HepG2 (cell line): ENCODE data around the gene SMAP1. TPM values are rescaled to one million over a fixed set of nuclear protein-coding genes. Genes with fewer than 3 reads are reported as not detected.

ENCODE experiments used
- ATAC-seq: fragments of 200-7000 bp; cut with Tn5 transposase; 3 replicates; pipeline ENCODE4 v1.9.1; 2020; ENCODE audit warnings: mild to moderate bottlenecking, moderate library complexity
- BruUV-seq: library from RNA; stranded (reverse); fragments of 400-500 nt; replicated peaks from 2 replicates; lab custom pipeline; 2021; lab: Mats Ljungman, UMichigan
- CTCF ChIA-PET: fragments of 300-600 bp; formaldehyde crosslinking; extraction: SDS; loops from one replicate; lab custom pipeline; 2021; ENCODE audit warnings: low total read pairs, inconsistent platforms, low intra/inter-chr PET ratio; lab: Yijun Ruan, JAX
- POLR2A ChIA-PET: fragments of 350-600 bp; sonication (Branson Sonifier 250); formaldehyde crosslinking; loops from one replicate; lab custom pipeline; 2020; ENCODE audit warnings: antibody characterized with exemption, inconsistent platforms; lab: Yijun Ruan, JAX
- DNase-seq: peaks from one replicate; pipeline ENCODE4 v3.0.0-alpha.2; 2015; ENCODE audit warnings: low spot score
- FAIRE-seq: peaks from 3 replicates; lab custom pipeline; 2011; peaks lifted over from hg19 to GRCh38; lab: Jason Lieb, UNC
- H2AFZ ChIP-seq: one replicate; pipeline ENCODE4 v1.6.1; 2011; ENCODE audit warnings: low read length, inconsistent platforms
- H3K27ac ChIP-seq: fragments of 300-600 bp; 3 replicates; pipeline ENCODE4 v1.8.0; 2011; ENCODE audit warnings: mixed run types, mild to moderate bottlenecking, mixed read lengths, low read length, inconsistent platforms; ENCODE audit not compliant: insufficient read depth; ENCODE audit errors: extremely low read length
- H3K27me3 ChIP-seq, 2 experiments: fragments of 200-600 bp in 1 of 2; 2 replicates in 1 of 2; 3 replicates in 1 of 2; pipeline versions ENCODE4 v1.6.0 to v1.8.0; 2011; ENCODE audit warnings: low read length in 2 of 2, mild to moderate bottlenecking in 2 of 2, moderate library complexity in 2 of 2, inconsistent platforms in 1 of 2; ENCODE audit not compliant: insufficient read depth in 2 of 2, control insufficient read depth in 1 of 2
- H3K36me3 ChIP-seq, 2 experiments: fragments of 200-600 bp in 1 of 2; replicated peaks in 1 of 2; 2 replicates in 1 of 2; 3 replicates in 1 of 2; pipeline versions ENCODE4 v1.5.1 to v1.8.0; 2011; ENCODE audit warnings: low read length in 2 of 2, inconsistent platforms in 1 of 2; ENCODE audit not compliant: insufficient read depth in 2 of 2, control insufficient read depth in 1 of 2
- H3K4me1 ChIP-seq: 2 replicates; pipeline ENCODE4 v1.5.1; 2012; ENCODE audit warnings: low read length, inconsistent platforms; ENCODE audit not compliant: insufficient read depth
- H3K4me2 ChIP-seq: 2 replicates; pipeline ENCODE4 v1.6.0; 2011; ENCODE audit warnings: low read depth, low read length, inconsistent platforms
- H3K4me3 ChIP-seq, 3 experiments: fragments of 200-600 bp in 1 of 3; sonication (generic), shearing (Covaris generic) in 1 of 3; replicated peaks in 1 of 3; 2 replicates each; pipeline ENCODE4 v1.5.1; 2011 to 2016; ENCODE audit warnings: low read length in 3 of 3, inconsistent platforms in 2 of 3, low read depth in 2 of 3, mild to moderate bottlenecking in 2 of 3, control low read depth in 1 of 3, mixed read lengths in 1 of 3; ENCODE audit not compliant: insufficient read depth in 1 of 3
- H3K79me2 ChIP-seq: one replicate; pipeline ENCODE4 v1.6.1; 2011; ENCODE audit warnings: low read length, inconsistent platforms; ENCODE audit not compliant: insufficient read depth
- H3K9ac ChIP-seq: 2 replicates; pipeline ENCODE4 v1.6.0; 2011; ENCODE audit warnings: mild to moderate bottlenecking, low read depth, low read length, inconsistent platforms; ENCODE audit not compliant: insufficient read depth
- H3K9me3 ChIP-seq: 2 replicates; pipeline ENCODE4 v1.5.1; 2012; ENCODE audit warnings: mild to moderate bottlenecking, low read length
- H4K20me1 ChIP-seq: 2 replicates; pipeline ENCODE4 v1.6.0; 2011; ENCODE audit warnings: inconsistent platforms, mild to moderate bottlenecking, low read length, moderate library complexity; ENCODE audit not compliant: insufficient read depth
- MATR3 ChIP-seq: sonication (generic); formaldehyde crosslinking; IDR thresholded peaks from 2 replicates; pipeline ENCODE4 v1.4.0; 2020; ENCODE audit warnings: missing genetic modification reagents
- TBX3 ChIP-seq: fragments of 450-650 bp; IDR thresholded peaks from 2 replicates; pipeline ENCODE4 v1.6.1; 2017; ENCODE audit warnings: antibody characterized with exemption, mild to moderate bottlenecking, inconsistent platforms, borderline replicate concordance
- ZNF101 ChIP-seq: sonication (generic); formaldehyde crosslinking; IDR thresholded peaks from 2 replicates; pipeline ENCODE4 v1.4.0; 2020; ENCODE audit warnings: mild to moderate bottlenecking, low read depth, missing genetic modification reagents, borderline replicate concordance
- ZNF441 ChIP-seq: sonication (generic); formaldehyde crosslinking; IDR thresholded peaks from 2 replicates; pipeline ENCODE4 v1.7.0; 2021; ENCODE audit warnings: missing genetic modification reagents, borderline replicate concordance
- ZNF574 ChIP-seq: sonication (generic); formaldehyde crosslinking; IDR thresholded peaks from 2 replicates; pipeline ENCODE4 v1.4.0; 2020; ENCODE audit warnings: missing genetic modification reagents
- ZNF639 ChIP-seq: conservative IDR thresholded peaks from 2 replicates; pipeline ENCODE4 v1.6.1; 2018; ENCODE audit warnings: missing genetic modification reagents
- ZNF713 ChIP-seq: sonication (generic); formaldehyde crosslinking; IDR thresholded peaks from 2 replicates; pipeline ENCODE4 v1.4.0; 2020; ENCODE audit warnings: mild to moderate bottlenecking, missing genetic modification reagents
- in situ Hi-C: cut with HindIII; loops from 2 replicates; pipeline ENCODE4 v1.10.0; 2017; ENCODE audit warnings: low pct_unique_long_range_greater_than_20kb; ENCODE audit not compliant: extremely low pct_ligation_motif_present
- intact Hi-C: fragments of 100-400 bp; cut with micrococcal nuclease; formaldehyde crosslinking; loops from one replicate; pipeline ENCODE4 v1.10.0; 2022; ENCODE audit not compliant: unreplicated experiment
- polyA plus RNA-seq, 8 experiments: library from polyadenylated mRNA; depleted of rRNA in 3 of 8; stranded (reverse) in 7 of 8; unstranded in 1 of 8; fragments of >200 nt; fragmentation: Illumina TruSeq in 4 of 8; extraction: Trizol in 4 of 8; gene quantifications; 2 replicates each; pipeline versions ENCODE4 v1.2.1 to v1.2.3, GENCODE V29; 2011 to 2016; ENCODE audit warnings: low read depth in 4 of 8, missing spikeins in 1 of 8, mixed read lengths in 1 of 8; ENCODE audit not compliant: insufficient read depth in 1 of 8
- total RNA-seq, 5 experiments: library from RNA; depleted of rRNA; stranded (reverse); fragments of >200 nt; fragmentation: Illumina TruSeq; extraction: Trizol; gene quantifications; 2 replicates each; pipeline ENCODE4 v1.2.3, GENCODE V29; 2016; ENCODE audit warnings: low read depth in 1 of 5

Gene SMAP1
- total and polyA plus RNA-seq, 2 of the 13 experiments (the other 11 are each of a cell fraction or from before 2014, with no cell fraction given): 13.4 to 17.8 TPM

GRCh38 chr6:70625436-70625835 is 42.2 kb upstream of the SMAP1 start:
- no peaks in the 10 kb centered on the region for H3K79me2 ChIP-seq
- H4K20me1 ChIP-seq: no peaks in the 10 kb centered on the region
- no peak for TF ChIP-seq ZNF101
- TF ChIP-seq ZNF441 (CRISPR knock-in tag): no peak
- TF ChIP-seq ZNF639 (CRISPR knock-in tag): no peak
- TF ChIP-seq ZNF713 (CRISPR knock-in tag): no peak
- TF ChIP-seq TBX3: no peak
- TF ChIP-seq MATR3 (CRISPR knock-in tag): no peak
- TF ChIP-seq ZNF574: no peak
- no peak overlapping the region for H3K9ac ChIP-seq
- ChIA-PET CTCF (no interaction called here), POLR2A (no interaction called here)
- FAIRE-seq (no peak), DNase-seq (no peak), ATAC-seq (no peak)
- H3K4me2 ChIP-seq: no peak overlapping the region
- H3K4me3 ChIP-seq: no peak overlapping the region
- H3K4me1 ChIP-seq: no peaks in the 10 kb centered on the region
- no TSS peak for BruUV-seq
- no peak overlapping the region for H2AFZ ChIP-seq
- intact Hi-C loops: no loop called here
- in situ Hi-C loops: no loop called here
- no peak overlapping the region for H3K27ac ChIP-seq
- H3K27me3 ChIP-seq: no peaks in the 10 kb centered on the region
- H3K36me3 ChIP-seq: no peaks in the 10 kb centered on the region
- no peaks in the 10 kb centered on the region for H3K9me3 ChIP-seq
